IMR-90 (cell line): ENCODE results near the gene OR5AL1. TPM values are rescaled to one million over a fixed set of nuclear protein-coding genes. Genes with fewer than 3 reads are reported as not detected.

Source experiments
- ATAC-seq: fragments of 200-7000 bp; cut with Tn5 transposase; 2 replicates; pipeline ENCODE4 v1.9.1; 2020; ENCODE audit warnings: low read depth, mild to moderate bottlenecking, moderate library complexity
- BruUV-seq: library from RNA; stranded (reverse); fragments of 400-500 nt; replicated peaks from 2 replicates; lab custom pipeline; 2021; lab: Mats Ljungman, UMichigan
- CTCF ChIA-PET: fragments of 300-600 bp; formaldehyde crosslinking; extraction: SDS; loops from one replicate; lab custom pipeline; 2021; ENCODE audit warnings: antibody characterized with exemption; lab: Yijun Ruan, JAX
- POLR2A ChIA-PET: fragments of 300-600 bp; sonication (Branson Sonifier 250); formaldehyde crosslinking; loops from one replicate; lab custom pipeline; 2022; ENCODE audit warnings: antibody characterized with exemption; ENCODE audit not compliant: unreplicated experiment; lab: Charles Lee
- DNase-seq: peaks from one replicate; pipeline ENCODE4 v3.0.0; 2013
- H2AFZ ChIP-seq: replicated peaks from 2 replicates; pipeline ENCODE3; 2013; ENCODE audit warnings: low read length, mild to moderate bottlenecking; ENCODE audit not compliant: poor library complexity
- H2AK5ac ChIP-seq: 2 replicates; pipeline ENCODE4 v1.6.1; 2013; ENCODE audit warnings: low read depth, low read length, inconsistent platforms
- H2AK9ac ChIP-seq: replicated peaks from 2 replicates; pipeline ENCODE3; 2013; ENCODE audit warnings: mild to moderate bottlenecking, low read depth, low read length, moderate library complexity; ENCODE audit not compliant: poor library complexity
- H2BK120ac ChIP-seq: 2 replicates; pipeline ENCODE4 v1.6.1; 2013; ENCODE audit warnings: low read depth, low read length, inconsistent platforms
- H2BK15ac ChIP-seq: 3 replicates; pipeline ENCODE4 v1.6.1; 2013; ENCODE audit warnings: low read depth, low read length, inconsistent platforms
- H2BK20ac ChIP-seq: 2 replicates; pipeline ENCODE4 v1.6.1; 2013; ENCODE audit warnings: low read depth, mild to moderate bottlenecking, inconsistent platforms, low read length, moderate library complexity
- H2BK5ac ChIP-seq: 2 replicates; pipeline ENCODE4 v1.6.1; 2013; ENCODE audit warnings: mild to moderate bottlenecking, low read depth, low read length, inconsistent platforms; ENCODE audit not compliant: poor library complexity, severe bottlenecking
- H3K14ac ChIP-seq: replicated peaks from 2 replicates; pipeline ENCODE4 v1.6.1; 2013; ENCODE audit warnings: low read depth, low read length, inconsistent platforms
- H3K18ac ChIP-seq: 2 replicates; pipeline ENCODE4 v1.6.1; 2013; ENCODE audit warnings: low read depth, low read length, control low read depth
- H3K23ac ChIP-seq: 2 replicates; pipeline ENCODE4 v1.6.1; 2013; ENCODE audit warnings: low read depth, low read length, inconsistent platforms
- H3K27ac ChIP-seq: 2 replicates; pipeline ENCODE4 v1.5.1; 2013; ENCODE audit warnings: mild to moderate bottlenecking, control low read depth, low read length; ENCODE audit not compliant: insufficient read depth
- H3K27me3 ChIP-seq: 2 replicates; pipeline ENCODE4 v1.6.1; 2013; ENCODE audit warnings: low read length; ENCODE audit not compliant: control insufficient read depth, insufficient read depth
- H3K36me3 ChIP-seq: 2 replicates; pipeline ENCODE4 v1.6.1; 2013; ENCODE audit warnings: low read length, mixed read lengths; ENCODE audit not compliant: control insufficient read depth, insufficient read depth
- H3K4ac ChIP-seq: 2 replicates; pipeline ENCODE4 v1.6.1; 2013; ENCODE audit warnings: low read depth, low read length, inconsistent platforms
- H3K4me1 ChIP-seq: 2 replicates; pipeline ENCODE4 v1.6.1; 2013; ENCODE audit warnings: low read length, mixed read lengths; ENCODE audit not compliant: control insufficient read depth, insufficient read depth
- H3K4me2 ChIP-seq: 2 replicates; pipeline ENCODE4 v1.6.1; 2013; ENCODE audit warnings: low read depth, mild to moderate bottlenecking, control low read depth, low read length, moderate library complexity
- H3K4me3 ChIP-seq: 2 replicates; pipeline ENCODE4 v1.5.1; 2013; ENCODE audit warnings: low read depth, mild to moderate bottlenecking, control low read depth, low read length, moderate library complexity; ENCODE audit not compliant: insufficient read depth
- H3K56ac ChIP-seq: 2 replicates; pipeline ENCODE4 v1.6.1; 2013; ENCODE audit warnings: low read length, inconsistent platforms; ENCODE audit not compliant: insufficient read depth; ENCODE audit errors: extremely low read depth
- H3K79me1 ChIP-seq, 2 experiments: 2 replicates each; pipeline ENCODE4 v1.6.1; 2013; ENCODE audit warnings: low read length in 2 of 2, inconsistent platforms in 1 of 2, low read depth in 1 of 2
- H3K9ac ChIP-seq: 2 replicates; pipeline ENCODE4 v1.6.1; 2013; ENCODE audit warnings: low read depth, low read length, control low read depth
- H3K9me1 ChIP-seq: 2 replicates; pipeline ENCODE4 v1.6.1; 2013; ENCODE audit warnings: low read length, inconsistent platforms; ENCODE audit not compliant: insufficient read depth
- H3K9me3 ChIP-seq: 2 replicates; pipeline ENCODE4 v1.6.1; 2013; ENCODE audit warnings: low read length; ENCODE audit not compliant: control insufficient read depth, insufficient read depth
- H4K20me1 ChIP-seq: 2 replicates; pipeline ENCODE4 v1.6.1; 2013; ENCODE audit warnings: low read length, inconsistent platforms; ENCODE audit not compliant: insufficient read depth
- H4K5ac ChIP-seq: 2 replicates; pipeline ENCODE4 v1.6.1; 2013; ENCODE audit warnings: mild to moderate bottlenecking, low read depth, low read length, control low read depth
- H4K8ac ChIP-seq, 2 experiments: 2 replicates each; pipeline ENCODE4 v1.6.1; 2013; ENCODE audit warnings: low read depth in 2 of 2, low read length in 2 of 2, control low read depth in 1 of 2, inconsistent platforms in 1 of 2
- H4K91ac ChIP-seq: 2 replicates; pipeline ENCODE4 v1.6.1; 2013; ENCODE audit warnings: low read depth, low read length, inconsistent platforms; ENCODE audit not compliant: insufficient read depth
- BHLHE40 ChIP-seq: fragments of 150-350 bp; IDR thresholded peaks from 2 replicates; pipeline ENCODE4 v1.6.1; 2016; ENCODE audit warnings: mild to moderate bottlenecking, low read depth, low read length
- CEBPB ChIP-seq: IDR thresholded peaks from 2 replicates; pipeline ENCODE4 v1.6.1; 2012; ENCODE audit warnings: low read depth, low read length, improper control_type of control experiment
- CHD1 ChIP-seq: IDR thresholded peaks from 2 replicates; pipeline ENCODE4 v1.6.1; 2012; ENCODE audit warnings: low read depth, low read length, improper control_type of control experiment
- MAFK ChIP-seq: IDR thresholded peaks from 2 replicates; pipeline ENCODE4 v1.6.1; 2012; ENCODE audit warnings: low read depth, low read length, improper control_type of control experiment
- MAZ ChIP-seq: IDR thresholded peaks from 2 replicates; pipeline ENCODE4 v1.6.1; 2012; ENCODE audit warnings: low read depth, mild to moderate bottlenecking, low read length, improper control_type of control experiment, moderate library complexity, borderline replicate concordance
- MXI1 ChIP-seq: IDR thresholded peaks from 2 replicates; pipeline ENCODE4 v1.6.1; 2012; ENCODE audit warnings: low read depth, mild to moderate bottlenecking, low read length, moderate library complexity, borderline replicate concordance
- NFE2L2 ChIP-seq: fragments of 150-350 bp; IDR thresholded peaks from 2 replicates; pipeline ENCODE4 v1.6.1; 2016; ENCODE audit warnings: low read depth, mild to moderate bottlenecking, low read length
- POLR2A ChIP-seq: IDR thresholded peaks from 2 replicates; pipeline ENCODE4 v1.6.1; 2012; ENCODE audit warnings: mild to moderate bottlenecking, low read depth, low read length
- RAD21 ChIP-seq: IDR thresholded peaks from 2 replicates; pipeline ENCODE4 v1.6.1; 2012; ENCODE audit warnings: low read length, improper control_type of control experiment
- RCOR1 ChIP-seq: IDR thresholded peaks from 2 replicates; pipeline ENCODE4 v1.6.1; 2012; ENCODE audit warnings: mild to moderate bottlenecking, low read length, improper control_type of control experiment; ENCODE audit not compliant: insufficient replicate concordance
- RFX5 ChIP-seq: IDR thresholded peaks from 2 replicates; pipeline ENCODE4 v1.8.0; 2012; ENCODE audit warnings: low read depth, mild to moderate bottlenecking, low read length, moderate library complexity
- SMC3 ChIP-seq: fragments of 150-350 bp; IDR thresholded peaks from 2 replicates; pipeline ENCODE4 v1.6.1; 2016; ENCODE audit warnings: low read depth, mild to moderate bottlenecking, antibody characterized with exemption, low read length, moderate library complexity
- WGBS, 2 experiments: methylation state at CpG; one replicate each; pipeline versions ENCODE4 v1.1.5 to v1.1.7; 2013; ENCODE audit warnings: missing lambda C conversion rate in 2 of 2; ENCODE audit not compliant: insufficient read length in 1 of 2; ENCODE audit errors: extremely low coverage in 2 of 2; 5-methylcytosine and 5-hydroxymethylcytosine counted together
- dilution Hi-C: fragments of 300-500 bp; cut with HindIII; formaldehyde crosslinking; loops from one replicate; pipeline ENCODE4 v1.14.3; 2018; ENCODE audit warnings: low sequenced_read_pairs; ENCODE audit not compliant: unreplicated experiment
- in situ Hi-C: fragments of 300-500 bp; cut with MboI; formaldehyde crosslinking; loops from 3 replicates; pipeline ENCODE4 v1.14.3; 2019; ENCODE audit warnings: low sequenced_read_pairs, inconsistent platforms, mixed read lengths
- intact Hi-C: fragments of 100-400 bp; cut with micrococcal nuclease; formaldehyde crosslinking; loops from 2 replicates; pipeline ENCODE4 v1.10.0; 2022
- polyA plus RNA-seq, 3 experiments: library from polyadenylated mRNA; depleted of rRNA; stranded (reverse); fragments of >200 nt; gene quantifications; 2 replicates each; pipeline ENCODE4 v1.2.3, GENCODE V29; 2012; ENCODE audit warnings: low replicate concordance in 1 of 3
- total RNA-seq: library from RNA; depleted of rRNA; stranded (reverse); fragments of >200 nt; gene quantifications from 2 replicates; pipeline ENCODE4 v1.2.3, GENCODE V29; 2012
- TF ChIP-seq, protein P1 (sequence below): fragments of 150-350 bp; IDR thresholded peaks from 2 replicates; pipeline ENCODE4 v1.6.1; 2016; ENCODE audit warnings: low read depth, mild to moderate bottlenecking, low read length, moderate library complexity, borderline replicate concordance
- TF ChIP-seq, protein P2 (sequence below): fragments of 150-350 bp; IDR thresholded peaks from 2 replicates; pipeline ENCODE4 v1.6.1; 2017; ENCODE audit warnings: mild to moderate bottlenecking, antibody characterized with exemption, low read length, low read depth
- TF ChIP-seq, protein P3 (sequence below): conservative IDR thresholded peaks from 2 replicates; pipeline ENCODE4 v1.5.1; 2012; ENCODE audit warnings: mild to moderate bottlenecking, low read depth, low read length, improper control_type of control experiment

OR5AL1 gene
- total and polyA plus RNA-seq, 2 of the 4 experiments (the other 2 are of a cell fraction): not detected

DNA sequence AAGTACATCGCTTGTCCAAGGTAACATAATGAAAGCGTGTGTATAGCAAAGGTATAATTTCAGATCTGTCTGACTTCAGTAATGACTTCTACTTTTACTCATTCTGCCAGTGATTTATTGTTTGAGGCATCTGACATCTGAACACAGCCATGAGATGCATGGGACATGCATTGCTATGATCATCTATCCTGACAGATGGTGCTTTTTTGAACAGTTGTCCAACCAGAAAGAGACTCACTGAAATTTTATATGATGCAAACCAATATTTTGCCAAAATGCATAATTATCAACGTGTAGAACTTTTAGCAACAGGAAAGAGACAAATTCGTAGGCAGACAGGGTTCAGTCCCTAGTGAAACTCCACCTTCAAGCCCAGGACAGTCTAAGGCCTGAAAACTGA lies 41.0 kb downstream of the OR5AL1 start:
- H4K20me1 ChIP-seq: no peaks in the 10 kb centered on the region
- H2BK5ac ChIP-seq: no peak overlapping the region
- no peak overlapping the region for H2BK120ac ChIP-seq
- H4K91ac ChIP-seq: no peak overlapping the region
- no peak overlapping the region for H2AK9ac ChIP-seq
- H3K4ac ChIP-seq: no peak overlapping the region
- no peak overlapping the region for H3K4me2 ChIP-seq
- no peak overlapping the region for H4K8ac ChIP-seq
- no peak overlapping the region for H2AFZ ChIP-seq
- no peak overlapping the region for H3K9ac ChIP-seq
- dilution Hi-C loops: no loop called here
- H3K14ac ChIP-seq: no peak overlapping the region
- WGBS, 2 experiments: 0% methylated on average over 1 of the region's 4 CpGs; no CpG with 5 or more reads in 1 of the 2 experiments
- no peak for DNase-seq
- no peaks in the 10 kb centered on the region for H3K27me3 ChIP-seq
- no peaks in the 10 kb centered on the region for H3K36me3 ChIP-seq
- TF ChIP-seq RFX5 (no peak), SMC3 (no peak), CEBPB (no peak), POLR2A (no peak), RCOR1 (no peak), MXI1 (no peak), CHD1 (no peak), NFE2L2 (no peak), MAZ (no peak), MAFK (no peak), RAD21 (no peak), BHLHE40 (no peak)
- TF ChIP-seq, protein P1, sequence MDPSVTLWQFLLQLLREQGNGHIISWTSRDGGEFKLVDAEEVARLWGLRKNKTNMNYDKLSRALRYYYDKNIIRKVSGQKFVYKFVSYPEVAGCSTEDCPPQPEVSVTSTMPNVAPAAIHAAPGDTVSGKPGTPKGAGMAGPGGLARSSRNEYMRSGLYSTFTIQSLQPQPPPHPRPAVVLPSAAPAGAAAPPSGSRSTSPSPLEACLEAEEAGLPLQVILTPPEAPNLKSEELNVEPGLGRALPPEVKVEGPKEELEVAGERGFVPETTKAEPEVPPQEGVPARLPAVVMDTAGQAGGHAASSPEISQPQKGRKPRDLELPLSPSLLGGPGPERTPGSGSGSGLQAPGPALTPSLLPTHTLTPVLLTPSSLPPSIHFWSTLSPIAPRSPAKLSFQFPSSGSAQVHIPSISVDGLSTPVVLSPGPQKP: no peak
- TF ChIP-seq, protein P2, sequence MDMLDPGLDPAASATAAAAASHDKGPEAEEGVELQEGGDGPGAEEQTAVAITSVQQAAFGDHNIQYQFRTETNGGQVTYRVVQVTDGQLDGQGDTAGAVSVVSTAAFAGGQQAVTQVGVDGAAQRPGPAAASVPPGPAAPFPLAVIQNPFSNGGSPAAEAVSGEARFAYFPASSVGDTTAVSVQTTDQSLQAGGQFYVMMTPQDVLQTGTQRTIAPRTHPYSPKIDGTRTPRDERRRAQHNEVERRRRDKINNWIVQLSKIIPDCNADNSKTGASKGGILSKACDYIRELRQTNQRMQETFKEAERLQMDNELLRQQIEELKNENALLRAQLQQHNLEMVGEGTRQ: no peak
- TF ChIP-seq, protein P3, sequence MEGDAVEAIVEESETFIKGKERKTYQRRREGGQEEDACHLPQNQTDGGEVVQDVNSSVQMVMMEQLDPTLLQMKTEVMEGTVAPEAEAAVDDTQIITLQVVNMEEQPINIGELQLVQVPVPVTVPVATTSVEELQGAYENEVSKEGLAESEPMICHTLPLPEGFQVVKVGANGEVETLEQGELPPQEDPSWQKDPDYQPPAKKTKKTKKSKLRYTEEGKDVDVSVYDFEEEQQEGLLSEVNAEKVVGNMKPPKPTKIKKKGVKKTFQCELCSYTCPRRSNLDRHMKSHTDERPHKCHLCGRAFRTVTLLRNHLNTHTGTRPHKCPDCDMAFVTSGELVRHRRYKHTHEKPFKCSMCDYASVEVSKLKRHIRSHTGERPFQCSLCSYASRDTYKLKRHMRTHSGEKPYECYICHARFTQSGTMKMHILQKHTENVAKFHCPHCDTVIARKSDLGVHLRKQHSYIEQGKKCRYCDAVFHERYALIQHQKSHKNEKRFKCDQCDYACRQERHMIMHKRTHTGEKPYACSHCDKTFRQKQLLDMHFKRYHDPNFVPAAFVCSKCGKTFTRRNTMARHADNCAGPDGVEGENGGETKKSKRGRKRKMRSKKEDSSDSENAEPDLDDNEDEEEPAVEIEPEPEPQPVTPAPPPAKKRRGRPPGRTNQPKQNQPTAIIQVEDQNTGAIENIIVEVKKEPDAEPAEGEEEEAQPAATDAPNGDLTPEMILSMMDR: no peak
- H3K27ac ChIP-seq: no peak overlapping the region
- H3K4me1 ChIP-seq: no peaks in the 10 kb centered on the region
- no peaks in the 10 kb centered on the region for H3K79me1 ChIP-seq
- H3K56ac ChIP-seq: no peak overlapping the region
- no peak overlapping the region for H2BK20ac ChIP-seq
- ChIA-PET CTCF (no interaction called here), POLR2A (no interaction called here)
- no peak overlapping the region for H2BK15ac ChIP-seq
- no peak overlapping the region for H2AK5ac ChIP-seq
- H3K23ac ChIP-seq: no peak overlapping the region
- intact Hi-C loops: no loop called here
- no peaks in the 10 kb centered on the region for H3K9me3 ChIP-seq
- H3K4me3 ChIP-seq: no peak overlapping the region
- H3K18ac ChIP-seq: no peak overlapping the region
- ATAC-seq: no peak
- H3K9me1 ChIP-seq: no peaks in the 10 kb centered on the region
- in situ Hi-C loops: no loop called here
- BruUV-seq: no TSS peak
- no peak overlapping the region for H4K5ac ChIP-seq
